HG03439 (cell line): ENCODE measurements around the gene FBLL1.
A peak's percentile ranks its signal among the peaks of the same experiment; 100 is the strongest.
"Not testable (repeated sequence)": the region's sequence is repeated elsewhere in the genome, so short reads cannot be mapped to it uniquely, and the experiment has no call there.

ENCODE experiments used
- ATAC-seq: cut with Tn5 transposase; IDR thresholded peaks from one replicate; pipeline ENCODE4 v1.9.1; 2021; ENCODE audit warnings: mild to moderate bottlenecking, moderate library complexity; ENCODE audit not compliant: unreplicated experiment

FBLL1 gene

DNA sequence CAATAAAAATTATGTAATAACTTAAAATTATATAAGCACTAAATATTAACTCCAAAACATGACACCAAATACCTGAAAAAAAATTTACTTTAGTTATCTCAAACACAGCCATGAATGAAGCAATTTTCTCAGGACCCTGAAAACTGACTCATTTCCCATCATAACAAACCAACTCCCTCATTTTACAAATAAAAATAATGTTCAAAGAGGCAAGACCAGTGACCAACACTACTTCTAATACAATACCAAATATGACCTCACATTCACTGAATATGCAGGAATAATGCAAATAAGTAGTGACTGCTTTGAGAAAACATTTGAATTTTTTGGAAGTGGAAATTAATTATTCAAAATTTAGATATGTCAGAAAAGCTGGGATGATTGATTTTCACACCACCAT is 21.6 kb downstream of the FBLL1 start:
- ATAC-seq = no peak

DNA sequence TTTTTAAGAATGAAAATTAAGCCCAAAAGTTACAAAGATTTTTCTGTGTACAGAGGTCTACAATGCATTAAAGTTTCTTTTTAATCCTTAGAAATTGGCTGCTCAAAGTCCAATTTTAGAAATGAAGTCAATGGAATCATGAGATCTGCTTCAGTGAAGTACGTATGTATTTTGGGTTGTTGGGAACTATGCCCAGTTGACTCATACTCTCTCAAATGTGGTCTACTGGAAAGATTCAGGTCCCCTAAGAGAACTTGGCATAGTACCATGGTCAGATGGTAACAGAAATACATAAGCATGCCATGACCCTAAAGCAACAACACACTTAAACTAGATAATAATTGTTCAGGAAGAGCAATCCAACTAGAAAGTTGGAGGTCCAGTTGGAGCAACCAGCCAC is 23.0 kb downstream of the FBLL1 start:
- ATAC-seq = no peak

DNA sequence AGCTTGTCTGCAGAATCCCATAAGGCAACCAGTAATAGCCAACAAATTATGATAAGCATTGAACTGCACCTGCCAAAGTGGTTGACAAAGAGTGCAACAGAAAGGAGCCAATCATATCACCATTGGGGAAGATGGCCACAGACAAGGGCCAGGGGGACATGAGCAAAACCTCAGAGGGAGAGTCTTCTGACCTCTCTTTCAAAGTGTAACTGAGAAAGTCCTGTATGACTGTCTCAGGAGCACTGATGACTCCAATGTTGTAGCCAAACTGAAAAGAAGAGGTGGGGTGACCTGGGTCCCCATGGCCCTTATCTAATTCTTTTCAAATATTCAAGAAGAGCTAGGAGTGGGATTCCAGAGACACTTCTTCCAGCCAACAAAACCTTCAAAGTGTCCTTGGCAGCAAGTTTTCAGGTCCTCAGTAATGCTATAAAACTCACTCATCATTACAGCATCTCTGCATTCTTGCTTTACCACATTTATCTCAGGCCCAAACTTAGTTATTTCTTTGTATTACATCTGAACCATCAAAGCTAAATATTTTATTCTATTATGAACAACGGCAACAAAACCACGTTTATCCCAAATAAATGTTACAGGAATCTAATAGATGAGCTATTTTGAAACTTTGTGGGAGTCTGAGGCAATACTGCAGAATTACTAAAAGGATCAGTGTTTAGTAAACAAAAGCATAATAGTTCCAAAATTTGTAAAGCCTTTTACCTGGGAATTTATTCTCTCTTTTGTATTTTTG is 24.4 kb downstream of the FBLL1 start:
- ATAC-seq = no peak

DNA sequence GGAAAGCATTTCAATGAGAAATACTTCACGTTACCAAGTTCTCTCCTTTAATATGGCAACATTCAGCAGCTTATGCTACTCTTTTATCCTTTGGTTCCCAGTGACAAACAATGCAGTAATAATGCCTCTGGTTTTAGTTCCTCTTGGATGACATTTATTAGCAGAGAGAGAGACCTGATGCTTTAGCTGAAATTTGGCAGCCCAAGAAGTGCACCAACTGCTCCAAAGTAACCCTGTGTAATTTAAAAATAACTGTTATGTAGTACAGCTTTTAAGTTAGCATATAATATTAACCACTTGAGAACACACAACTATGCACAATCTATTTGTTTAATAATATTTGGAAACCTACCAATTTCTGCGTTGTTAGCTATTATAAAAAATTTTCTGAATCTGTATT is 28.3 kb downstream of the FBLL1 start:
- no peak for ATAC-seq

DNA sequence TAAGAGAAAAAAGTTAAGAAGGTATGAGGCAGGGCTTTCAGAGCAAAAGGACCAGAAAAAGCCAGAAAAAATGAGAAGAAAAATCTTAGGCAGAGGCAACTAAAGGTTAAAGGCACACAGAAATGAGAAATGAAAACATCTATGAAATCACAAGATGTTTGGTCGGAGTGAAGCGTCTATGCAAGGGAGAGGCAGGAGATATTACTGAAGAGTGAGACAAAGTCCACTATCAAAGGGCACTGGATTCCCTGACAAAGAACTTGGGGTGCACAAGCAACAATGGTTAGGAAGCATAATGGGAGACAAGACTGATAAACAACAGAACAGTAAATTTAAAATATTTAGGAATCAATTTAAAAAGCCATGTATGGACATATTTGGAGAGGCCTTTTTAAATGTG is 33.2 kb downstream of the FBLL1 start:
- no peak for ATAC-seq

DNA sequence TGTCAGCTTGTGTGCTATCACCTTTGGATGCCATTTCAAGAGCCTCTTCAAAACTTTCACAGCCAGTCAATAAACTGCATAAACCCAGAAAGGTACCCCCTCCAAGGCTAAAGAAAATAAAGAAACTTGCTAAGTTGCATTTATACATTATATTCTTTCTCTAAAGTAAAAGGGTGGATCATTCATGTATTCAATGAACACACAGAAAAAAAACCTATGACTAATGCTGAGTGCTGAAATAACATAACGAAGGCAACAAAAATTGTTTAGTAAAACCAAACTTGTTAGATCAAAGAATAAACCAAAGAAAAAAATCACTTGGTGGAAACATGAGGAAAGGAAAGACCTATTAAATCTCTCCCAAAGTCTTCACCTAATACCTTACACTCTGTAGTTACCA is 34.9 kb downstream of the FBLL1 start:
- no peak for ATAC-seq

DNA sequence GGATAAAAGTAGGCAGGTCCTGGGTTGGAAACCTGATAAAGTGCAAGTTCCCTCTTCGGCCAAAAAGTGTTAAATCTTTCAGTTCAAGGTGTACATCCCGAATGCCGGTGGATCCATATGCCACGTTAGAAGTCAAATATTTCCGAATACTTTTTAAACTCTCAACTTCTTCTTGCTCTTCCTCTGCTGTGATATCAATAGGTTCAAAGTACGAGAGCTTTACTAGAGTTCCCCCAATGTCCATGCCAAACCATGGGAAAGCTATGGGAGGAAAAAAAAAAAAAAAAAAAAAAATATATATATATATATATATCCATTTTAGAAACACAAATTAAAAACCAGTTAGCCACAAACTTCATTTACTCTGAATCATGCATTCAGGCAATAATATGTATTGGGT is 39.6 kb downstream of the FBLL1 start:
- ATAC-seq = no peak

DNA sequence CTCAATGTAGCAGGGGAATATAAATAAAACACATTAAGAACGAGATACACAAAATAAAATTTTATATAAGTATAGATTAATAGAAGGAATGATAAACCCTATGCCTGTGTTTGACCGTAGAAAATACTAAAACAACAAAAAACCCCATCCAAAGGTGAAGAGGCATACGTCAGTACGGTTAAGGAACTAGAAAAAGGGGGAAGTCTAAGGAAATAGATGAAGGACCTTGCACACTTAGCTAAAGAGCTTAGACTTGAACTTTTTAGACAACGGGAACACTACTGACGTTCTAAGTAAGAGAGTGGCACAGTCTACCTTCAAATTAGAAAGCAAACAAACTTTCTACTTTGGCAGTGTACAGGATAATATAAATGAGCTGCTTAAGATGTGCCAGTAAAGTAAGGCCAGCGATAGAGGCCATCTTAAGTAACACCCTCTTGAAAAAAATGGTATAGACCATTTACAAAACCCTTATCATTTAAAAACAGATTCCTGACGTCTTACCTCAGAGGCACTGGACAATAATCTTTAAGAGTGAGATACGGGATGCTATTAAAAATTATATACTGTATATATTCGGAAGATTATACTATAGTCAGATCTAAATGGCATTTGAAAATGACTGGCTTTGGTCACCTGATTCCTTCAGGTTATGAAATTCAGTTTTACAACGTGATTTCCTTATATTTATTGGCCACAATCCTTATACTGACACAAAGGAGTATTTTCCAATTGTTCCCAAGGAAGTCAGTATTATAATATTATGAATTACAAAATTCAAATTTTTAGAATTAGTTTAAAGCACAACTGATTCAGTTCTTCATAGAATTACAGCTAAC is 41.6 kb downstream of the FBLL1 start:
- no peak for ATAC-seq

DNA sequence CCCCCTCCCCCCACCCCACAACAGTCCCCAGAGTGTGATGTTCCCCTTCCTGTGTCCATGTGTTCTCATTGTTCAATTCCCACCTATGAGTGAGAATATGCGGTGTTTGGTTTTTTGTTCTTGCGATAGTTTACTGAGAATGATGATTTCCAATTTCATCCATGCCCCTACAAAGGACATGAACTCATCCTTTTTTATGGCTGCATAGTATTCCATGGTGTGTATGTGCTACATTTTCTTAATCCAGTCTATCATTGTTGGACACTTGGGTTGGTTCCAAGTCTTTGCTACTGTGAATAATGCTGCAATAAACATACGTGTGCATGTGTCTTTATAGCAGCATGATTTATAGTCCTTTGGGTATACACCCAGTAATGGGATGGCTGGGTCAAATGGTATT is 44.6 kb downstream of the FBLL1 start:
- ATAC-seq = not testable (repeated sequence)

DNA sequence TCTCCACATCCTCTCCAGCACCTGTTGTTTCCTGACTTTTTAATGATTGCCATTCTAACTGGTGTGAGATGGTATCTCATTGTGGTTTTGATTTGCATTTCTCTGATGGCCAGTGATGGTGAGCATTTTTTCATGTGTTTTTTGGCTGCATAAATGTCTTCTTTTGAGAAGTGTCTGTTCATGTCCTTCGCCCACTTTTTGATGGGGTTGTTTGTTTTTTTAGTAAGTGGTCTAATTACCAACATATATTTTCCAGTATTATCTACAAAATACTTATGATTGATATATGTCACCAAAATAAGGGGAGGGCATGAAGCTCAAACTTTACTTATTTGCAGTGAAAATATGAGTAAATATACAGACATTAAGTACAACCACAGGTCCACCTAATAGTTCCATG is 45.1 kb downstream of the FBLL1 start:
- ATAC-seq = not testable (repeated sequence)

DNA sequence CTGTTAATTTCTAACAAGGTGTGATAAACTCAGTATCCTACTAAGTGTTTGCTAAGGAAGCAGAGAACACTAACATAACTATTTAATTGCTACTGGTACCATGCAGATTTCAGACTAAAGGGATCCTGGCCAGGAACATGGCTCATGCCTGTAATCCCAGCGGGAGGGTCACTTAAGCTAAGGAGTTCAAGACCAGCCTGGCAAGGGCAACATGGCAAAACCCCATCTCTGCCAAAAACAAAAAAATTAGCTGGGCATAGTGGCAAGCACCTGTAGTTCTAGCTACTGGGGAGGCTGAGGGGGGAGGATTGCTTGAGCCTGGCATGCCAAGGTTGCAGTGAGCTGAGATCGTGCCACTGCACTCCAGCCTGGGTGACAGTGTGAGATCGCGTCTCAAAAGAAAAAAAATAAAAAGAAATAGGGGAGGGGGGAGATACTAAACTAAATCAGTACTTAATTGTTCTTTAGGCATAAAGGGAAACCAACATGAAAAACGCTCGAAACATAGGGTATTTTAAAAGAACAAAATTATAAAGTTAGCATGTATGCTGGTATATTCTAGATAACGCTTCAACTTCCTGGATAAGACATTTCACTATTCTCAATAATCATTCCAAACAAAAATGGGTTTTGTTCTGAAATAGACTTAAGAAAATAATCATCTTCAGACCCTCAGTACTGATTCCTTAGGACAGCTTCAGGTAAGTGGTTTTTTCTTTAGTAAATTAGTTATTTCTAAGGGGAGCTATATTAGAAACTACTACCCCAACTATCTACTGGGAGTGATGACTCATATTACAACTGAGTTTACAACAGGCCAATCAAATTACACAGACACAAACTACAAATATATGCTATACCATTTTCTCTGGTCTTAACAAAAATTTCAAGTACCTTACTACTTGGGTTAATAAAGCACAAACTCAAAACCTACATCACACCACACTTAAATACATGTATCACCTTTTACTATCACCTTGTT is 46.6 kb downstream of the FBLL1 start:
- ATAC-seq = no peak

DNA sequence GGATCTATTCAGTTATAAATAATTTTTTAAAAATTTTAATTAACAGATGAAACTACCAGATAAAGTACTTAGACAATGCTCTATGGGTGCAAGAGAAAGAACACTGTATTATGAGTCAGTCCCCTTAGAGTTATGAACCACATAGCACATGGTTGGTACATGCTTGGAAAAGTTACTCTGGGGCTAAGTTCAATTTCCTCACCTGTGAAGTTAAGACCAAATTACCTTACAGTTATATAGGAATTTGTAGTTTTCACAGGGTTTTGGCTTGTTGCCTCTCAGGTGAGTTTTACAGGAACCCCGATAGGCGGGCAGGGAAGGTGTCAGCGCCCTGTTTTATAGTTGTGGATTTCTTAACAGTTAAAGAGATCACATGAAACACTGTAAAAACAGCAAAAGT is 48.9 kb downstream of the FBLL1 start:
- no peak for ATAC-seq

DNA sequence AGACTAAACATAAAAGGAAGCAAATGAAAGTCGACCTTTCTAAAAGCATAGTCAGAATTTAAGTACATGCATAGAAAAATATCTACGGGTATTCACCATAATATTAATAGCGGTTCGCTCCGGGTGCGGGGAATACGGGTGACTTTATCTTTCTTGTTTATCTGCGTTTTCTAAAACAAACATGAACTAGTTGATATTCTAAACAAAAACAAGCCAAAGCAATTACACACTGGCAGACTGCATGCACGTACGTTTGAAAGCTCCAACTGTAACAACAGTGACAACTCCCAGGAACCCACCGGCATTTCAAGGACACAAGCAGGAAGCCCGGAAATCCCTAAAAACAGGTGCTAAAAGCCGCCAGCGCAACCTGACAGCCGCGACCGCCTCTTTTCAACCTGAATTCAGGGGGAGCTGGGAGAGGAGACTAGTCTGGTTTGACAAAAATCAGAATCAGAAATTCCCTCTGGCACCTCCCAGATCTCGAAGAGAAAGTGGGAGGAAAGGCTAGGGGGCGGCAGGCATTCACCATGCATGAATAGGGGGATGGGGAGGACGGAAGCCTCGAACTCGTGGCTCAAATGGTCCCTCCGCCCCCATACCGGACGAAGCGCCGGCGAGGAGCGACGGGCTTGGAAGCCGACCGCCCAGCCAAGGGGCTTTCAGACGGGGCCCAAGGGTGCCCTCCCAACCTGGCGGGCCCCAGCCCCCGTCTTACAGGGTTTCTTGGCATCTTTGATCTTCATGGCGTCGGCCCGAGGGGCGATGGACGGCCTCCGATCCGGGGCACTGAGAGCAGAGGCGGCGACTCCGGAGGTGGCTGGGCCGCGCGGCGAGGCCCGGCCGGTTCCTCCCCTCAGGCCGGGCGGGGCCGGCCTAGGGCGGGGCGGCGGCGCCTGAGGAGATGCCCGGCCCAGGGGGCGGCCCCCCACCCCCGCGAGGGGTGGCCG is 49.7 kb downstream of the FBLL1 start, which contains the start of gene PANK3:
PANK3 (minus strand) TSS at position 831 of the 950 bp plus-strand sequence; CDS start at position 746, 85 bp downstream.
- peak; percentile 71 for ATAC-seq

DNA sequence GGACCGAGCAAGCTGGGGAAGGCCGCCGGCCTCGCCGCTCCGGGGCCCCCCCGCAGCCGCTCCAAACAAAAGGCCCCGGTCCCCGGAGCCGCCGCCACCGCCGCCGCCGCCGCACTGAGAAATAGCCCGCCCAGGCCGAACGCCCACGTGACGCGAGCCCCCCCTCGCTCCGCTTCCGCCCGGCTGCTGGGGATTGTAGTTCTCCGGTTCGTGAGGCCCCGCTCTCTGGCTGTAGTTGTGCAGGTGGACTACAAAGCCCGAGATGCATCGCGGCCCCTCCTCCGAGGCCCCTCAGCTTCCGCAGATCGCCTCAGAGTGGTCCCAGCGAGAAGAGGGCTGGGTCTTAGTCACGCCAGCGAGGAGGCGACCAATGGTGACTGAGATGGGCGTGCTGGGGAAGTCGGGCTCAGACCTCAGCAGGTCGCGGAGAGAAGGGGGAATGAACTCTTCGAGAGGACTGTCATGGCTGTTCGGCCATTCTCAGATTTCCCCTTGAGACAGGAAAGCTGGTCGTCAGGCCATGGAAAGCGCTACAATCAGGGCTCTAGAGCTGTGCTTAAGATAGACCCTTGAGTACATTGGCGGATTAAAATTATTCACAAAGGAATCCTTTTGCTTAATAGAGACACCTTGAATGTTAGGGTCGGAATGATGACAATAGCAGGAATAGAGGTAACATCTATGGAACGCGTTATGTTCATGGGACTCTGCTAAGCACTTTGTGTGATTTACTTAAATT is 50.6 kb downstream of the FBLL1 start:
- ATAC-seq = peak; percentile 96

DNA sequence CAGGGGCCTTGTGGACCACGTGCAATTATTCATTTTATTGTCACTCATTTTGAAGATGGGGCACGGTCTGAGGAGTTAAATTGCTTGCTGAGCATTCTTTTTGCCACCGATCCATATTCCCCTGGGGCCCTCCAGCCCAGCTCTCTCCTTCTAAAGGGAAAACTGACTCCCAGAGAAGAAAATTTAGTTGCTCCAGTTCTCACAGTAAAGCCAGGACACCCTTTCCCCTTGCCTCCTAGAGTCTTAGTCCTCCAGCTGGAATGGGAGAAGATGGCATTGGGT is 51.1 kb downstream of the FBLL1 start:
- ATAC-seq = no peak
